ENCODE results near the gene TMEM151A.

TMEM151A gene

GRCh38 chr11:66322732-66323427 lies 31.2 kb downstream of the TMEM151A start:
- TF ChIP-seq CTCF (IDR thresholded peaks at IDR 0.05; ENCODE audit: borderline replicate concordance, insufficient read depth, low read depth, low read length), result no peak
- H3K4me3 ChIP-seq (ENCODE audit: low read depth, low read length), result no peak overlapping the region

- TF ChIP-seq CTCF (IDR thresholded peaks at IDR 0.05; ENCODE audit: borderline replicate concordance, insufficient read depth, low read depth, low read length), result no peak
- H3K4me3 ChIP-seq (ENCODE audit: low read depth, low read length), result no peak overlapping the region
These were observed 32.0 kb downstream of the TMEM151A start for GRCh38 chr11:66323684-66324083.

- H3K4me3 ChIP-seq (ENCODE audit: low read depth, low read length), result no peak overlapping the region
- no peak for TF ChIP-seq CTCF (IDR thresholded peaks at IDR 0.05; ENCODE audit: borderline replicate concordance, insufficient read depth, low read depth, low read length)
These were observed 33.0 kb downstream of the TMEM151A start for GRCh38 chr11:66324664-66325063.

- no peak for TF ChIP-seq CTCF (IDR thresholded peaks at IDR 0.05; ENCODE audit: borderline replicate concordance, insufficient read depth, low read depth, low read length)
- no peak overlapping the region for H3K4me3 ChIP-seq (ENCODE audit: low read depth, low read length)
These were observed 33.6 kb downstream of the TMEM151A start for GRCh38 chr11:66325263-66325671.

GRCh38 chr11:66326261-66327111 lies 34.8 kb downstream of the TMEM151A start:
- H3K4me3 ChIP-seq (ENCODE audit: low read depth, low read length), result no peak overlapping the region
- TF ChIP-seq CTCF (IDR thresholded peaks at IDR 0.05; ENCODE audit: borderline replicate concordance, insufficient read depth, low read depth, low read length), result no peak

- TF ChIP-seq CTCF (IDR thresholded peaks at IDR 0.05; ENCODE audit: borderline replicate concordance, insufficient read depth, low read depth, low read length), result no peak
These were observed 35.7 kb downstream of the TMEM151A start for GRCh38 chr11:66327171-66328030.

More at GRCh38 chr11:66327171-66328030, 35.7 kb downstream of the TMEM151A start:
- H3K4me3 ChIP-seq (ENCODE audit: low read depth, low read length), result no peak overlapping the region

All from GM12875 (cell line).